HL-60 (cell line): ENCODE data around the gene UBE2R2.

ENCODE experiments used
- GABPA ChIP-seq: IDR thresholded peaks from 2 replicates; pipeline ENCODE4 v1.6.1; 2012; ENCODE audit warnings: low read depth
- POLR2AphosphoS5 ChIP-seq: IDR thresholded peaks from 2 replicates; pipeline ENCODE4 v1.6.1; 2012; ENCODE audit warnings: low read depth
- REST ChIP-seq: IDR thresholded peaks from 2 replicates; pipeline ENCODE4 v1.6.1; 2012; ENCODE audit warnings: low read depth; ENCODE audit not compliant: insufficient replicate concordance
- SPI1 ChIP-seq: IDR thresholded peaks from 2 replicates; pipeline ENCODE4 v1.6.1; 2012; ENCODE audit warnings: low read depth, mild to moderate bottlenecking, borderline replicate concordance
- TF ChIP-seq, protein P1 (sequence below): IDR thresholded peaks from one replicate; pipeline ENCODE4 v1.5.1; 2011; ENCODE audit warnings: low read length, control low read depth, inconsistent platforms; ENCODE audit not compliant: insufficient read depth

GRCh38 chr9:33835625-33836260 is 18.8 kb downstream of the UBE2R2 start:
- TF ChIP-seq, protein P1, sequence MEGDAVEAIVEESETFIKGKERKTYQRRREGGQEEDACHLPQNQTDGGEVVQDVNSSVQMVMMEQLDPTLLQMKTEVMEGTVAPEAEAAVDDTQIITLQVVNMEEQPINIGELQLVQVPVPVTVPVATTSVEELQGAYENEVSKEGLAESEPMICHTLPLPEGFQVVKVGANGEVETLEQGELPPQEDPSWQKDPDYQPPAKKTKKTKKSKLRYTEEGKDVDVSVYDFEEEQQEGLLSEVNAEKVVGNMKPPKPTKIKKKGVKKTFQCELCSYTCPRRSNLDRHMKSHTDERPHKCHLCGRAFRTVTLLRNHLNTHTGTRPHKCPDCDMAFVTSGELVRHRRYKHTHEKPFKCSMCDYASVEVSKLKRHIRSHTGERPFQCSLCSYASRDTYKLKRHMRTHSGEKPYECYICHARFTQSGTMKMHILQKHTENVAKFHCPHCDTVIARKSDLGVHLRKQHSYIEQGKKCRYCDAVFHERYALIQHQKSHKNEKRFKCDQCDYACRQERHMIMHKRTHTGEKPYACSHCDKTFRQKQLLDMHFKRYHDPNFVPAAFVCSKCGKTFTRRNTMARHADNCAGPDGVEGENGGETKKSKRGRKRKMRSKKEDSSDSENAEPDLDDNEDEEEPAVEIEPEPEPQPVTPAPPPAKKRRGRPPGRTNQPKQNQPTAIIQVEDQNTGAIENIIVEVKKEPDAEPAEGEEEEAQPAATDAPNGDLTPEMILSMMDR, result no peak
- TF ChIP-seq REST (no peak), GABPA (no peak), POLR2AphosphoS5 (no peak), SPI1 (no peak)
